Panc1 (cell line): Measurements from ENCODE around the gene ASPSCR1. TPM values are rescaled to one million over a fixed set of nuclear protein-coding genes. Genes with fewer than 3 reads are reported as not detected.

Experiments
- ATAC-seq: fragments of 200-7000 bp; cut with Tn5 transposase; 2 replicates; pipeline ENCODE4 v1.9.1; 2020; ENCODE audit warnings: mild to moderate bottlenecking, moderate library complexity
- BruUV-seq: library from RNA; stranded (reverse); fragments of 400-500 nt; replicated peaks from 2 replicates; lab custom pipeline; 2021; lab: Mats Ljungman, UMichigan
- CTCF ChIA-PET: fragments of 300-600 bp; sonication (Branson Sonifier 250); formaldehyde crosslinking; loops from one replicate; lab custom pipeline; 2022; ENCODE audit warnings: antibody characterized with exemption; lab: Charles Lee
- POLR2A ChIA-PET: fragments of 300-600 bp; sonication (Branson Sonifier 250); formaldehyde crosslinking; loops from one replicate; lab custom pipeline; 2022; ENCODE audit warnings: antibody characterized with exemption; lab: Charles Lee
- DNase-seq: peaks from one replicate; pipeline ENCODE4 v3.0.0-alpha.2; 2010; ENCODE audit warnings: low read depth, low spot score
- H3K27ac ChIP-seq: 2 replicates; pipeline ENCODE4 v1.5.1; 2011; ENCODE audit warnings: mild to moderate bottlenecking, low read length, inconsistent platforms
- H3K27me3 ChIP-seq: fragments of 200-500 bp; sonication (Bioruptor generic); 2 replicates; pipeline ENCODE4 v1.6.0; 2014; ENCODE audit warnings: low read length, inconsistent platforms; ENCODE audit not compliant: control insufficient read depth, insufficient read depth
- H3K36me3 ChIP-seq: fragments of 200-500 bp; sonication (Bioruptor generic); 2 replicates; pipeline ENCODE4 v1.5.1; 2014; ENCODE audit warnings: inconsistent platforms, mild to moderate bottlenecking, low read length, moderate library complexity; ENCODE audit not compliant: control insufficient read depth, insufficient read depth
- H3K4me1 ChIP-seq: 2 replicates; pipeline ENCODE4 v1.5.1; 2011; ENCODE audit warnings: inconsistent platforms, mild to moderate bottlenecking, low read length, moderate library complexity; ENCODE audit not compliant: control insufficient read depth, insufficient read depth
- H3K4me3 ChIP-seq, 2 experiments: 2 replicates each; pipeline ENCODE4 v1.5.1; 2011 to 2012; ENCODE audit warnings: low read depth in 2 of 2, low read length in 2 of 2, mild to moderate bottlenecking in 2 of 2, inconsistent platforms in 1 of 2, moderate library complexity in 1 of 2
- H3K9me3 ChIP-seq: fragments of 200-500 bp; sonication (Bioruptor generic); 2 replicates; pipeline ENCODE4 v1.5.1; 2014; ENCODE audit warnings: low read depth, mild to moderate bottlenecking, inconsistent platforms, low read length, moderate library complexity; ENCODE audit not compliant: control insufficient read depth, insufficient read depth
- POLR2AphosphoS5 ChIP-seq: IDR thresholded peaks from 2 replicates; pipeline ENCODE4 v1.6.1; 2012; ENCODE audit warnings: mild to moderate bottlenecking, low read depth, low read length, moderate library complexity
- SIN3A ChIP-seq: IDR thresholded peaks from 2 replicates; pipeline ENCODE4 v1.6.1; 2012; ENCODE audit warnings: low read depth, mild to moderate bottlenecking, low read length, moderate library complexity, borderline replicate concordance; ENCODE audit not compliant: insufficient read depth
- TCF7L2 ChIP-seq: IDR thresholded peaks from 2 replicates; pipeline ENCODE4 v1.6.1; 2011; ENCODE audit warnings: mild to moderate bottlenecking, low read depth, low read length, inconsistent platforms
- in situ Hi-C: cut with HindIII; loops from 2 replicates; pipeline ENCODE4 v1.10.0; 2016; ENCODE audit warnings: low sequenced_read_pairs, low pct_unique_long_range_greater_than_20kb
- intact Hi-C: fragments of 100-400 bp; cut with micrococcal nuclease; formaldehyde crosslinking; loops from one replicate; pipeline ENCODE4 v1.10.0; 2022; ENCODE audit not compliant: unreplicated experiment
- total RNA-seq: library from RNA; stranded (reverse); gene quantifications from one replicate; pipeline ENCODE4 v1.2.1, GENCODE V29; 2021; ENCODE audit not compliant: unreplicated experiment
- TF ChIP-seq, protein P1 (sequence below), 2 experiments: IDR thresholded peaks; 2 replicates each; pipeline ENCODE4 v1.6.1; 2011 to 2012; ENCODE audit warnings: low read depth in 2 of 2, control low read depth in 1 of 2, low read length in 1 of 2, mild to moderate bottlenecking in 1 of 2, moderate library complexity in 1 of 2; ENCODE audit not compliant: insufficient read depth in 1 of 2
- TF ChIP-seq, protein P2 (sequence below): fragments of 450-650 bp; IDR thresholded peaks from 2 replicates; pipeline ENCODE4 v1.5.1; 2017; ENCODE audit warnings: mild to moderate bottlenecking

The ASPSCR1 gene
- total RNA-seq, 1 experiment from 2014 or later, result 64.7 TPM

- H3K27me3 ChIP-seq, result no peaks in the 10 kb centered on the region
- no peak within 1 kb of the TSS for H3K4me3 ChIP-seq
- no peaks in the 10 kb centered on the region for H3K4me1 ChIP-seq
- CTCF ChIA-PET, result no interaction called here
- in situ Hi-C loops (no loop called here), intact Hi-C loops (no loop called here)
- DNase-seq (no peak), ATAC-seq (no peak)
- H3K9me3 ChIP-seq, result no peaks in the 10 kb centered on the region
- no peaks in the 10 kb centered on the region for H3K36me3 ChIP-seq
- POLR2A ChIA-PET, result no interaction called here
- H3K27ac ChIP-seq, result no peak within 1 kb of the TSS
- BruUV-seq, result no TSS peak
- TF ChIP-seq, protein P1, sequence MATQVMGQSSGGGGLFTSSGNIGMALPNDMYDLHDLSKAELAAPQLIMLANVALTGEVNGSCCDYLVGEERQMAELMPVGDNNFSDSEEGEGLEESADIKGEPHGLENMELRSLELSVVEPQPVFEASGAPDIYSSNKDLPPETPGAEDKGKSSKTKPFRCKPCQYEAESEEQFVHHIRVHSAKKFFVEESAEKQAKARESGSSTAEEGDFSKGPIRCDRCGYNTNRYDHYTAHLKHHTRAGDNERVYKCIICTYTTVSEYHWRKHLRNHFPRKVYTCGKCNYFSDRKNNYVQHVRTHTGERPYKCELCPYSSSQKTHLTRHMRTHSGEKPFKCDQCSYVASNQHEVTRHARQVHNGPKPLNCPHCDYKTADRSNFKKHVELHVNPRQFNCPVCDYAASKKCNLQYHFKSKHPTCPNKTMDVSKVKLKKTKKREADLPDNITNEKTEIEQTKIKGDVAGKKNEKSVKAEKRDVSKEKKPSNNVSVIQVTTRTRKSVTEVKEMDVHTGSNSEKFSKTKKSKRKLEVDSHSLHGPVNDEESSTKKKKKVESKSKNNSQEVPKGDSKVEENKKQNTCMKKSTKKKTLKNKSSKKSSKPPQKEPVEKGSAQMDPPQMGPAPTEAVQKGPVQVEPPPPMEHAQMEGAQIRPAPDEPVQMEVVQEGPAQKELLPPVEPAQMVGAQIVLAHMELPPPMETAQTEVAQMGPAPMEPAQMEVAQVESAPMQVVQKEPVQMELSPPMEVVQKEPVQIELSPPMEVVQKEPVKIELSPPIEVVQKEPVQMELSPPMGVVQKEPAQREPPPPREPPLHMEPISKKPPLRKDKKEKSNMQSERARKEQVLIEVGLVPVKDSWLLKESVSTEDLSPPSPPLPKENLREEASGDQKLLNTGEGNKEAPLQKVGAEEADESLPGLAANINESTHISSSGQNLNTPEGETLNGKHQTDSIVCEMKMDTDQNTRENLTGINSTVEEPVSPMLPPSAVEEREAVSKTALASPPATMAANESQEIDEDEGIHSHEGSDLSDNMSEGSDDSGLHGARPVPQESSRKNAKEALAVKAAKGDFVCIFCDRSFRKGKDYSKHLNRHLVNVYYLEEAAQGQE (IDR thresholded peaks at IDR 0.05; ENCODE audit: insufficient read depth in 1 of 2, low read depth in 2 of 2, low read length in 1 of 2), result no peak
- TF ChIP-seq, protein P2, sequence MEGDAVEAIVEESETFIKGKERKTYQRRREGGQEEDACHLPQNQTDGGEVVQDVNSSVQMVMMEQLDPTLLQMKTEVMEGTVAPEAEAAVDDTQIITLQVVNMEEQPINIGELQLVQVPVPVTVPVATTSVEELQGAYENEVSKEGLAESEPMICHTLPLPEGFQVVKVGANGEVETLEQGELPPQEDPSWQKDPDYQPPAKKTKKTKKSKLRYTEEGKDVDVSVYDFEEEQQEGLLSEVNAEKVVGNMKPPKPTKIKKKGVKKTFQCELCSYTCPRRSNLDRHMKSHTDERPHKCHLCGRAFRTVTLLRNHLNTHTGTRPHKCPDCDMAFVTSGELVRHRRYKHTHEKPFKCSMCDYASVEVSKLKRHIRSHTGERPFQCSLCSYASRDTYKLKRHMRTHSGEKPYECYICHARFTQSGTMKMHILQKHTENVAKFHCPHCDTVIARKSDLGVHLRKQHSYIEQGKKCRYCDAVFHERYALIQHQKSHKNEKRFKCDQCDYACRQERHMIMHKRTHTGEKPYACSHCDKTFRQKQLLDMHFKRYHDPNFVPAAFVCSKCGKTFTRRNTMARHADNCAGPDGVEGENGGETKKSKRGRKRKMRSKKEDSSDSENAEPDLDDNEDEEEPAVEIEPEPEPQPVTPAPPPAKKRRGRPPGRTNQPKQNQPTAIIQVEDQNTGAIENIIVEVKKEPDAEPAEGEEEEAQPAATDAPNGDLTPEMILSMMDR, result no peak
- TF ChIP-seq SIN3A, result no peak
- TF ChIP-seq TCF7L2, result no peak
- no peak for TF ChIP-seq POLR2AphosphoS5
Measured at GRCh38 chr17:81947189-81947588, 30.2 kb upstream of the ASPSCR1 start, which contains the start of gene MYADML2. MYADML2 (minus strand) TSS chr17:81947233; CDS start chr17:81941741, 5,492 bp downstream.

- intact Hi-C loops (no loop called here), in situ Hi-C loops (no loop called here)
- TF ChIP-seq, protein P2, result no peak
- no peak for TF ChIP-seq POLR2AphosphoS5
- no peak for TF ChIP-seq TCF7L2
- TF ChIP-seq SIN3A, result no peak
- TF ChIP-seq, protein P1 (IDR thresholded peaks at IDR 0.05; ENCODE audit: insufficient read depth in 1 of 2, low read depth in 2 of 2, low read length in 1 of 2), result no peak
- Histone ChIP-seq H3K4me3 (no peak overlapping the region), H3K4me1 (no peaks in the 10 kb centered on the region), H3K27ac (no peak overlapping the region), H3K27me3 (no peaks in the 10 kb centered on the region), H3K9me3 (no peaks in the 10 kb centered on the region), H3K36me3 (no peaks in the 10 kb centered on the region)
- BruUV-seq, result no TSS peak
- ChIA-PET CTCF (no interaction called here), POLR2A (no interaction called here)
- no peak for ATAC-seq
- no peak for DNase-seq
Measured at GRCh38 chr17:81948635-81949378, 28.6 kb upstream of the ASPSCR1 start.
